ENCODE data around the gene RNF213.

The RNF213 gene

GRCh38 chr17:80287806-80288567, 27.3 kb downstream of the RNF213 start:
- Mint-ChIP-seq H3K27ac (no peak overlapping the region), H3K4me3 (no peak overlapping the region), H3K27me3 (ENCODE audit: low read depth) (no peaks in the 10 kb centered on the region)

GRCh38 chr17:80289616-80290015, 29.0 kb downstream of the RNF213 start:
- Mint-ChIP-seq H3K27me3 (ENCODE audit: low read depth) (no peaks in the 10 kb centered on the region), H3K9me3 (no peaks in the 10 kb centered on the region), H3K4me3 (no peak overlapping the region), H3K27ac (no peak overlapping the region), H3K4me1 (peaks cover 5% of the 10 kb centered on the region), H3K36me3 (ENCODE audit: low read depth) (peaks cover 28% of the 10 kb centered on the region)
- TF ChIP-seq CTCF (IDR thresholded peaks at IDR 0.05; ENCODE audit: unreplicated experiment in 3 of 3) = no peak

More at GRCh38 chr17:80287806-80288567, 27.3 kb downstream of the RNF213 start:
- no peak for TF ChIP-seq CTCF (IDR thresholded peaks at IDR 0.05; ENCODE audit: unreplicated experiment in 3 of 3)
- Mint-ChIP-seq H3K9me3 (no peaks in the 10 kb centered on the region), H3K36me3 (ENCODE audit: low read depth) (peaks cover 21% of the 10 kb centered on the region), H3K4me1 (peaks cover 5% of the 10 kb centered on the region)

- Mint-ChIP-seq H3K4me1 (peaks cover 5% of the 10 kb centered on the region), H3K9me3 (no peaks in the 10 kb centered on the region), H3K27me3 (ENCODE audit: low read depth) (no peaks in the 10 kb centered on the region), H3K36me3 (ENCODE audit: low read depth) (peaks cover 28% of the 10 kb centered on the region), H3K4me3 (no peak overlapping the region), H3K27ac (no peak overlapping the region)
- TF ChIP-seq CTCF (IDR thresholded peaks at IDR 0.05; ENCODE audit: unreplicated experiment in 3 of 3) = no peak
Observed at GRCh38 chr17:80290156-80290555, 29.5 kb downstream of the RNF213 start.

- Mint-ChIP-seq H3K27ac (no peak overlapping the region), H3K9me3 (no peaks in the 10 kb centered on the region), H3K4me3 (no peak overlapping the region), H3K27me3 (ENCODE audit: low read depth) (no peaks in the 10 kb centered on the region), H3K36me3 (ENCODE audit: low read depth) (peaks cover 32% of the 10 kb centered on the region), H3K4me1 (peaks cover 5% of the 10 kb centered on the region)
- TF ChIP-seq CTCF (IDR thresholded peaks at IDR 0.05; ENCODE audit: unreplicated experiment in 3 of 3) = no peak
Observed at GRCh38 chr17:80291260-80291659, 30.6 kb downstream of the RNF213 start.

GRCh38 chr17:80291691-80292487, 31.2 kb downstream of the RNF213 start:
- H3K27me3 Mint-ChIP-seq (ENCODE audit: low read depth) = no peaks in the 10 kb centered on the region
- no peak for TF ChIP-seq CTCF (IDR thresholded peaks at IDR 0.05; ENCODE audit: unreplicated experiment in 3 of 3)
- no peak overlapping the region for H3K27ac Mint-ChIP-seq
- no peaks in the 10 kb centered on the region for H3K9me3 Mint-ChIP-seq
- peaks cover 39% of the 10 kb centered on the region for H3K36me3 Mint-ChIP-seq (ENCODE audit: low read depth)
- H3K4me1 Mint-ChIP-seq = peaks cover 5% of the 10 kb centered on the region
- H3K4me3 Mint-ChIP-seq = no peak overlapping the region
